ENCODE data around the gene CNPY1. TPM values are rescaled to one million over a fixed set of nuclear protein-coding genes. Genes with fewer than 3 reads are reported as not detected.

CNPY1 gene
- total and polyA plus RNA-seq, 4 donors, result not detected

DNA sequence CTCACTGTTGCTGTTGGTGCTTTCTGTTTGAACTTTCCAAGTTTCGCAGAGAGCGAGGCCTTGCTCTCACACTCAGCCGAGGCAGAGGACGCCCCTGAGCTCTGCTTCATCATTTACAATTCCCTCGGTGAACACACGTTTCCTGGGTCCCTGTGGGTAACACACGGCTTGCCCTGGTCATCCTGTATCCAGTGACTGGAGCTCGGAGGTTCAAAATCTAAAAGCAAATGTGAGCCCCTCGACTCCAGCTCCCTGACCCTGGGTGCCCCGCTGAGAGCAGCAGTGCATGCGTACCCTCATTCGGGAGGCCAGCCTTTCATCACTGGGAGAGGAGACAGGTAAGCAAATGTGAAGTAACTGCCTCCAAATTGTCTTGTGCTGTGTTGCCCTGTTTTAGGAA lies 5.8 kb downstream of the CNPY1 start:
- Histone ChIP-seq H3K36me3 (ENCODE audit: control insufficient read depth in 4 of 4, insufficient read depth in 4 of 4, low read length in 4 of 4) (no peaks in the 10 kb centered on the region), H3K4me3 (no peak overlapping the region), H3K27me3 (ENCODE audit: control insufficient read depth in 3 of 3, insufficient read depth in 3 of 3, low read length in 2 of 3) (peaks cover 5 to 29% (median 15%) of the 10 kb centered on the region in 3 donors), H3K4me1 (ENCODE audit: control insufficient read depth in 5 of 5, insufficient read depth in 5 of 5, low read length in 5 of 5) (peaks cover 0 to 12% (median 0%) of the 10 kb centered on the region in 5 donors), H3K27ac (ENCODE audit: low read depth in 1 of 2, low read length in 1 of 2) (no peak overlapping the region), H3K9me3 (ENCODE audit: control insufficient read depth in 4 of 4, insufficient read depth in 3 of 4, low read length in 3 of 4) (peaks cover 0 to 7% (median 0%) of the 10 kb centered on the region in 4 donors), H3K9ac (ENCODE audit: insufficient read depth in 1 of 2, low read length in 2 of 2) (no peak overlapping the region)
- no peak for ATAC-seq (ENCODE audit: insufficient read depth, low FRiP score)
- DNase-seq, result no peak
- no peak for TF ChIP-seq CTCF (IDR thresholded peaks at IDR 0.05; ENCODE audit: control extremely low read depth, extremely low read depth)
- 66 to 74% methylated on average over 12 of the region's 12 CpGs for WGBS, 2 donors

- TF ChIP-seq CTCF (IDR thresholded peaks at IDR 0.05; ENCODE audit: control extremely low read depth, extremely low read depth), result no peak
- Histone ChIP-seq H3K9ac (ENCODE audit: insufficient read depth in 1 of 2, low read length in 2 of 2) (no peak overlapping the region), H3K4me3 (no peak overlapping the region), H3K36me3 (ENCODE audit: control insufficient read depth in 4 of 4, insufficient read depth in 4 of 4, low read length in 4 of 4) (no peaks in the 10 kb centered on the region), H3K27ac (ENCODE audit: low read depth in 1 of 2, low read length in 1 of 2) (no peak overlapping the region), H3K9me3 (ENCODE audit: control insufficient read depth in 4 of 4, insufficient read depth in 3 of 4, low read length in 3 of 4) (peaks cover 0 to 14% (median 0%) of the 10 kb centered on the region in 4 donors), H3K4me1 (ENCODE audit: control insufficient read depth in 5 of 5, insufficient read depth in 5 of 5, low read length in 5 of 5) (peaks cover 0 to 9% (median 1%) of the 10 kb centered on the region in 5 donors), H3K27me3 (ENCODE audit: control insufficient read depth in 3 of 3, insufficient read depth in 3 of 3, low read length in 2 of 3) (peaks cover 15 to 50% (median 16%) of the 10 kb centered on the region in 3 donors)
- 47 to 59% methylated on average over 8 to 9 of the region's 9 CpGs for WGBS, 2 donors
- DNase-seq, result no peak
- ATAC-seq (ENCODE audit: insufficient read depth, low FRiP score), result no peak
These were observed 8.1 kb downstream of the CNPY1 start for GRCh38 chr7:155538293-155538692.

DNA sequence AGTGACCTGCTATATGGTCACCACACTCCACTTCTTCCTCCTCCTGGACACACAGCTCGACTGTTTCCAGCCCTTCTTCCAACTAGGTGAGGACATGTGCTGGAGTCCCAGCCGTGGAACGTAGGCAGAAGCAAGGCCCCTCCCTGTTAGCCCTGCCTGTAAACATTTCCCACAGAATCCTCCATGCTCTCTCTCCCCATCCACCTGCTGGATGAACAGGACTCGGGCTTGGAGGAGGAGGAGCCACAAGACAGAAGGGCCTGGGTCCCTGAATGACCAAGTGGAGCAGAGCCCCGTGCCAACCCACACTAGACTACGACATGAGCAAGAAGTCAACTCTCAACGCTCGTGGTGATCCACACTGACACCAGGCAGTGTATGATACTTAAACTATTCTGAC lies 9.9 kb downstream of the CNPY1 start:
- Histone ChIP-seq H3K27me3 (ENCODE audit: control insufficient read depth in 3 of 3, insufficient read depth in 3 of 3, low read length in 2 of 3) (peaks cover 7 to 67% (median 32%) of the 10 kb centered on the region in 3 donors), H3K9ac (ENCODE audit: insufficient read depth in 1 of 2, low read length in 2 of 2) (no peak overlapping the region), H3K27ac (ENCODE audit: low read depth in 1 of 2, low read length in 1 of 2) (no peak overlapping the region), H3K4me3 (no peak overlapping the region), H3K9me3 (ENCODE audit: control insufficient read depth in 4 of 4, insufficient read depth in 3 of 4, low read length in 3 of 4) (peaks cover 0 to 14% (median 0%) of the 10 kb centered on the region in 4 donors), H3K4me1 (ENCODE audit: control insufficient read depth in 5 of 5, insufficient read depth in 5 of 5, low read length in 5 of 5) (peaks cover 3 to 7% (median 4%) of the 10 kb centered on the region in 5 donors), H3K36me3 (ENCODE audit: control insufficient read depth in 4 of 4, insufficient read depth in 4 of 4, low read length in 4 of 4) (no peaks in the 10 kb centered on the region)
- no peak for ATAC-seq (ENCODE audit: insufficient read depth, low FRiP score)
- DNase-seq, result no peak
- no peak for TF ChIP-seq CTCF (IDR thresholded peaks at IDR 0.05; ENCODE audit: control extremely low read depth, extremely low read depth)
- WGBS, 2 donors, result 71 to 76% methylated on average over 8 of the region's 8 CpGs

- no peak overlapping the region for H3K27ac ChIP-seq (ENCODE audit: low read depth in 1 of 2, low read length in 1 of 2)
- no peak for TF ChIP-seq CTCF (IDR thresholded peaks at IDR 0.05; ENCODE audit: control extremely low read depth, extremely low read depth)
- no peaks in the 10 kb centered on the region for H3K36me3 ChIP-seq (ENCODE audit: control insufficient read depth in 4 of 4, insufficient read depth in 4 of 4, low read length in 4 of 4)
- WGBS, 2 donors, result 69 to 80% methylated on average over 11 of the region's 11 CpGs
- peaks cover 0 to 14% (median 0%) of the 10 kb centered on the region in 4 donors for H3K9me3 ChIP-seq (ENCODE audit: control insufficient read depth in 4 of 4, insufficient read depth in 3 of 4, low read length in 3 of 4)
- H3K4me3 ChIP-seq, result no peak overlapping the region
- DNase-seq, result no peak
- no peak overlapping the region for H3K9ac ChIP-seq (ENCODE audit: insufficient read depth in 1 of 2, low read length in 2 of 2)
- no peak for ATAC-seq (ENCODE audit: insufficient read depth, low FRiP score)
- H3K27me3 ChIP-seq (ENCODE audit: control insufficient read depth in 3 of 3, insufficient read depth in 3 of 3, low read length in 2 of 3), result peaks cover 7 to 78% (median 44%) of the 10 kb centered on the region in 3 donors
- H3K4me1 ChIP-seq (ENCODE audit: control insufficient read depth in 5 of 5, insufficient read depth in 5 of 5, low read length in 5 of 5), result peaks cover 3 to 7% (median 4%) of the 10 kb centered on the region in 5 donors
These were observed 11.7 kb downstream of the CNPY1 start for GRCh38 chr7:155534691-155535090.
